C4-2B (cell line): ENCODE results near the gene RBMS3.

Experiments
- H3K27ac ChIP-seq: fragments of 450-650 bp; 2 replicates; pipeline ENCODE4 v1.5.1; 2017
- CTCF ChIP-seq: fragments of 450-650 bp; conservative IDR thresholded peaks from 2 replicates; pipeline ENCODE4 v1.5.1; 2017; ENCODE audit warnings: mild to moderate bottlenecking
- ZFX ChIP-seq: fragments of 450-650 bp; IDR thresholded peaks from 2 replicates; pipeline ENCODE4 v1.6.1; 2017

The RBMS3 gene

GRCh38 chr3:29331456-29332194, 50.8 kb downstream of the RBMS3 start:
- no peak overlapping the region for H3K27ac ChIP-seq

GRCh38 chr3:29332195-29332637, 51.3 kb downstream of the RBMS3 start:
- H3K27ac ChIP-seq, result no peak overlapping the region
- TF ChIP-seq ZFX, result no peak
- TF ChIP-seq CTCF, result no peak

More at GRCh38 chr3:29331456-29332194, 50.8 kb downstream of the RBMS3 start:
- no peak for TF ChIP-seq CTCF
- no peak for TF ChIP-seq ZFX

- H3K27ac ChIP-seq, result no peak overlapping the region
- TF ChIP-seq CTCF (no peak), ZFX (no peak)
Measured at GRCh38 chr3:29333576-29333975, 52.7 kb downstream of the RBMS3 start.

- TF ChIP-seq ZFX, result no peak
- no peak for TF ChIP-seq CTCF
- H3K27ac ChIP-seq, result no peak overlapping the region
Measured at GRCh38 chr3:29334706-29335105, 53.8 kb downstream of the RBMS3 start.

- H3K27ac ChIP-seq, result no peak overlapping the region
- TF ChIP-seq CTCF (no peak), ZFX (no peak)
Measured at GRCh38 chr3:29335438-29335837, 54.6 kb downstream of the RBMS3 start.

GRCh38 chr3:29335943-29336342, 55.1 kb downstream of the RBMS3 start:
- TF ChIP-seq ZFX, result no peak
- TF ChIP-seq CTCF, result no peak
- no peak overlapping the region for H3K27ac ChIP-seq

GRCh38 chr3:29337565-29337964, 56.7 kb downstream of the RBMS3 start:
- no peak overlapping the region for H3K27ac ChIP-seq

More at GRCh38 chr3:29337565-29337964, 56.7 kb downstream of the RBMS3 start:
- TF ChIP-seq ZFX (no peak), CTCF (no peak)
